Activated CD4-positive, CD25-positive, alpha-beta regulatory T cell treated with anti-CD3 and anti-CD28 coated beads, Interleukin-2, amount 50 U/mL, for 72 hours (primary cell): Measurements from ENCODE around the gene MBOAT2.

ENCODE experiments used
- DNase-seq: peaks from one replicate; pipeline ENCODE4 v3.0.0; 2021

MBOAT2 gene

GRCh38 chr2:8889978-8890377 lies 113.5 kb downstream of the MBOAT2 start:
- DNase-seq: no peak

GRCh38 chr2:8888963-8889362 lies 114.5 kb downstream of the MBOAT2 start:
- no peak for DNase-seq

GRCh38 chr2:8886876-8887275 lies 116.6 kb downstream of the MBOAT2 start:
- DNase-seq: no peak

- DNase-seq: no peak
These were observed 117.3 kb downstream of the MBOAT2 start for GRCh38 chr2:8886202-8886518.

- no peak for DNase-seq
These were observed 117.9 kb downstream of the MBOAT2 start for GRCh38 chr2:8885449-8886201.

- DNase-seq: no peak
These were observed 118.7 kb downstream of the MBOAT2 start for GRCh38 chr2:8884812-8885211.

GRCh38 chr2:8882094-8882493 lies 121.4 kb downstream of the MBOAT2 start:
- DNase-seq: no peak

- DNase-seq: no peak
These were observed 125.6 kb downstream of the MBOAT2 start for GRCh38 chr2:8877894-8878293.

GRCh38 chr2:8877332-8877731 lies 126.2 kb downstream of the MBOAT2 start:
- no peak for DNase-seq

- no peak for DNase-seq
These were observed 126.9 kb downstream of the MBOAT2 start for GRCh38 chr2:8876628-8877027.

GRCh38 chr2:8872821-8873432 lies 130.6 kb downstream of the MBOAT2 start:
- no peak for DNase-seq

- DNase-seq: no peak
These were observed 133.0 kb downstream of the MBOAT2 start for GRCh38 chr2:8870441-8870840.

- no peak for DNase-seq
These were observed 136.1 kb downstream of the MBOAT2 start for GRCh38 chr2:8867363-8867762.

- no peak for DNase-seq
These were observed 140.0 kb downstream of the MBOAT2 start for GRCh38 chr2:8863331-8863953.

- no peak for DNase-seq
These were observed 141.3 kb downstream of the MBOAT2 start for GRCh38 chr2:8862230-8862629.

- DNase-seq: no peak
These were observed 141.7 kb downstream of the MBOAT2 start for GRCh38 chr2:8861797-8862196.

GRCh38 chr2:8860239-8860638 lies 143.2 kb downstream of the MBOAT2 start:
- DNase-seq: no peak

GRCh38 chr2:8858910-8859309 lies 144.6 kb downstream of the MBOAT2 start:
- DNase-seq: no peak

- DNase-seq: no peak
These were observed 145.2 kb downstream of the MBOAT2 start for GRCh38 chr2:8858264-8858663.

- no peak for DNase-seq
These were observed 145.8 kb downstream of the MBOAT2 start for GRCh38 chr2:8857709-8858108.

GRCh38 chr2:8856176-8856575 lies 147.3 kb downstream of the MBOAT2 start:
- DNase-seq: no peak

- no peak for DNase-seq
These were observed 148.5 kb downstream of the MBOAT2 start for GRCh38 chr2:8855010-8855409.

GRCh38 chr2:8853426-8853825 lies 150.1 kb downstream of the MBOAT2 start:
- no peak for DNase-seq

- no peak for DNase-seq
These were observed 151.5 kb downstream of the MBOAT2 start for GRCh38 chr2:8851811-8852560.
